HepG2 (cell line): Measurements from ENCODE around the gene SMAD6. TPM values are rescaled to one million over a fixed set of nuclear protein-coding genes. Genes with fewer than 3 reads are reported as not detected.

ENCODE experiments used
- CCAR2 ChIP-seq: fragments of 200-400 bp; formaldehyde crosslinking; optimal IDR thresholded peaks from 2 replicates; pipeline ENCODE3; 2018; ENCODE audit warnings: low read depth, mild to moderate bottlenecking, low read length, moderate library complexity
- CREM ChIP-seq, 2 experiments: sonication (generic) in 1 of 2; formaldehyde crosslinking in 1 of 2; IDR thresholded peaks; 2 replicates each; pipeline versions ENCODE4 v1.4.0 to v1.6.1; 2016 to 2020; ENCODE audit warnings: antibody characterized with exemption in 1 of 2, mild to moderate bottlenecking in 1 of 2, missing genetic modification reagents in 1 of 2
- HDAC6 ChIP-seq: fragments of 200-600 bp; sonication (generic); IDR thresholded peaks from 2 replicates; pipeline ENCODE4 v1.7.0; 2017; ENCODE audit warnings: mild to moderate bottlenecking, antibody characterized with exemption, low read length, low read depth
- MTF1 ChIP-seq: sonication (generic); formaldehyde crosslinking; IDR thresholded peaks from 2 replicates; pipeline ENCODE4 v1.5.0; 2020; ENCODE audit warnings: missing genetic modification reagents
- NCOR1 ChIP-seq: fragments of 200-600 bp; sonication (generic); IDR thresholded peaks from 2 replicates; pipeline ENCODE4 v1.7.0; 2017; ENCODE audit warnings: antibody characterized with exemption, low read length, borderline replicate concordance
- PHF21A ChIP-seq: sonication (generic); formaldehyde crosslinking; IDR thresholded peaks from 2 replicates; pipeline ENCODE4 v1.5.0; 2020; ENCODE audit warnings: mild to moderate bottlenecking, missing genetic modification reagents
- PHF8 ChIP-seq: sonication (generic); formaldehyde crosslinking; IDR thresholded peaks from 2 replicates; pipeline ENCODE4 v1.5.0; 2020; ENCODE audit warnings: missing genetic modification reagents
- REST ChIP-seq, 2 experiments: IDR thresholded peaks; 2 replicates each; pipeline ENCODE4 v1.6.1; 2011 to 2012; ENCODE audit warnings: low read length in 2 of 2, borderline replicate concordance in 1 of 2, low read depth in 1 of 2, mild to moderate bottlenecking in 1 of 2, moderate library complexity in 1 of 2
- SRSF1 ChIP-seq: fragments of 200-400 bp; formaldehyde crosslinking; optimal IDR thresholded peaks from 2 replicates; pipeline ENCODE3; 2017; ENCODE audit warnings: mild to moderate bottlenecking, low read depth, low read length, moderate library complexity
- ZNF430 ChIP-seq: sonication (generic); formaldehyde crosslinking; IDR thresholded peaks from 2 replicates; pipeline ENCODE4 v1.9.0; 2021; ENCODE audit warnings: mild to moderate bottlenecking, missing genetic modification reagents
- ZNF550 ChIP-seq: sonication (generic); formaldehyde crosslinking; IDR thresholded peaks from 2 replicates; pipeline ENCODE4 v1.4.0; 2020; ENCODE audit warnings: mild to moderate bottlenecking, missing genetic modification reagents, borderline replicate concordance
- ZSCAN31 ChIP-seq: sonication (generic); formaldehyde crosslinking; IDR thresholded peaks from 2 replicates; pipeline ENCODE4 v1.5.0; 2020; ENCODE audit warnings: low read depth, mild to moderate bottlenecking, missing genetic modification reagents
- polyA plus RNA-seq, 8 experiments: library from polyadenylated mRNA; depleted of rRNA in 3 of 8; stranded (reverse) in 7 of 8; unstranded in 1 of 8; fragments of >200 nt; fragmentation: Illumina TruSeq in 4 of 8; extraction: Trizol in 4 of 8; gene quantifications; 2 replicates each; pipeline versions ENCODE4 v1.2.1 to v1.2.3, GENCODE V29; 2011 to 2016; ENCODE audit warnings: low read depth in 4 of 8, missing spikeins in 1 of 8, mixed read lengths in 1 of 8; ENCODE audit not compliant: insufficient read depth in 1 of 8
- total RNA-seq, 5 experiments: library from RNA; depleted of rRNA; stranded (reverse); fragments of >200 nt; fragmentation: Illumina TruSeq; extraction: Trizol; gene quantifications; 2 replicates each; pipeline ENCODE4 v1.2.3, GENCODE V29; 2016; ENCODE audit warnings: low read depth in 1 of 5
- TF ChIP-seq, protein P1 (sequence below): sonication (generic); formaldehyde crosslinking; IDR thresholded peaks from 2 replicates; pipeline ENCODE4 v1.8.0; 2023; ENCODE audit warnings: mild to moderate bottlenecking, missing genetic modification reagents
- TF ChIP-seq, protein P2 (sequence below): sonication (generic); formaldehyde crosslinking; IDR thresholded peaks from 2 replicates; pipeline ENCODE4 v1.8.1; 2023; ENCODE audit warnings: missing genetic modification reagents, mild to moderate bottlenecking, borderline replicate concordance
- TF ChIP-seq, protein P3 (sequence below): sonication (generic); formaldehyde crosslinking; conservative IDR thresholded peaks from 2 replicates; pipeline ENCODE4 v1.4.0; 2020; ENCODE audit warnings: mild to moderate bottlenecking, missing genetic modification reagents, moderate library complexity
- TF ChIP-seq, protein P4 (sequence below): sonication (generic); formaldehyde crosslinking; IDR thresholded peaks from 2 replicates; pipeline ENCODE4 v1.5.1; 2020; ENCODE audit warnings: missing genetic modification reagents, mild to moderate bottlenecking, borderline replicate concordance

The SMAD6 gene
- total and polyA plus RNA-seq, 2 of the 13 experiments (the other 11 are each of a cell fraction or from before 2014, with no cell fraction given), result 3.3 to 4.4 TPM

GRCh38 chr15:66770518-66771350 is 68.7 kb downstream of the SMAD6 start (continued):
- TF ChIP-seq, protein P1, sequence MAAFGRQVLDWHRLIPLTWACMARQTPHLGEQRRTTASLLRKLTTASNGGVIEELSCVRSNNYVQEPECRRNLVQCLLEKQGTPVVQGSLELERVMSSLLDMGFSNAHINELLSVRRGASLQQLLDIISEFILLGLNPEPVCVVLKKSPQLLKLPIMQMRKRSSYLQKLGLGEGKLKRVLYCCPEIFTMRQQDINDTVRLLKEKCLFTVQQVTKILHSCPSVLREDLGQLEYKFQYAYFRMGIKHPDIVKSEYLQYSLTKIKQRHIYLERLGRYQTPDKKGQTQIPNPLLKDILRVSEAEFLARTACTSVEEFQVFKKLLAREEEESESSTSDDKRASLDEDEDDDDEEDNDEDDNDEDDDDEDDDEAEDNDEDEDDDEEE (CRISPR knock-in tag), result peak; percentile 52; the same call in 1 of the 2 replicates
- TF ChIP-seq ZNF430 (CRISPR knock-in tag), result no peak
- no peak for TF ChIP-seq SRSF1
- no peak for TF ChIP-seq CCAR2
- TF ChIP-seq MTF1 (CRISPR knock-in tag), result no peak
- peak; percentile 89 for TF ChIP-seq NCOR1
- TF ChIP-seq HDAC6, result no peak
- TF ChIP-seq, protein P2, sequence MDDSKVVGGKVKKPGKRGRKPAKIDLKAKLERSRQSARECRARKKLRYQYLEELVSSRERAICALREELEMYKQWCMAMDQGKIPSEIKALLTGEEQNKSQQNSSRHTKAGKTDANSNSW (CRISPR knock-in tag), result 0 out of 2 replicates have a peak, but pooled peaks have one; percentile 48
- peak; percentile 29; the same call in 1 of the 2 replicates for TF ChIP-seq PHF8 (CRISPR knock-in tag)
- TF ChIP-seq PHF21A, result peak; percentile 48; the same call in 1 of the 2 replicates
- TF ChIP-seq CREM (IDR thresholded peaks at IDR 0.05), result peak; percentile 53; the same call in 1 of the 2 replicates
- no peak for TF ChIP-seq CREM (CRISPR knock-in tag; IDR thresholded peaks at IDR 0.05)
- TF ChIP-seq, protein P3, sequence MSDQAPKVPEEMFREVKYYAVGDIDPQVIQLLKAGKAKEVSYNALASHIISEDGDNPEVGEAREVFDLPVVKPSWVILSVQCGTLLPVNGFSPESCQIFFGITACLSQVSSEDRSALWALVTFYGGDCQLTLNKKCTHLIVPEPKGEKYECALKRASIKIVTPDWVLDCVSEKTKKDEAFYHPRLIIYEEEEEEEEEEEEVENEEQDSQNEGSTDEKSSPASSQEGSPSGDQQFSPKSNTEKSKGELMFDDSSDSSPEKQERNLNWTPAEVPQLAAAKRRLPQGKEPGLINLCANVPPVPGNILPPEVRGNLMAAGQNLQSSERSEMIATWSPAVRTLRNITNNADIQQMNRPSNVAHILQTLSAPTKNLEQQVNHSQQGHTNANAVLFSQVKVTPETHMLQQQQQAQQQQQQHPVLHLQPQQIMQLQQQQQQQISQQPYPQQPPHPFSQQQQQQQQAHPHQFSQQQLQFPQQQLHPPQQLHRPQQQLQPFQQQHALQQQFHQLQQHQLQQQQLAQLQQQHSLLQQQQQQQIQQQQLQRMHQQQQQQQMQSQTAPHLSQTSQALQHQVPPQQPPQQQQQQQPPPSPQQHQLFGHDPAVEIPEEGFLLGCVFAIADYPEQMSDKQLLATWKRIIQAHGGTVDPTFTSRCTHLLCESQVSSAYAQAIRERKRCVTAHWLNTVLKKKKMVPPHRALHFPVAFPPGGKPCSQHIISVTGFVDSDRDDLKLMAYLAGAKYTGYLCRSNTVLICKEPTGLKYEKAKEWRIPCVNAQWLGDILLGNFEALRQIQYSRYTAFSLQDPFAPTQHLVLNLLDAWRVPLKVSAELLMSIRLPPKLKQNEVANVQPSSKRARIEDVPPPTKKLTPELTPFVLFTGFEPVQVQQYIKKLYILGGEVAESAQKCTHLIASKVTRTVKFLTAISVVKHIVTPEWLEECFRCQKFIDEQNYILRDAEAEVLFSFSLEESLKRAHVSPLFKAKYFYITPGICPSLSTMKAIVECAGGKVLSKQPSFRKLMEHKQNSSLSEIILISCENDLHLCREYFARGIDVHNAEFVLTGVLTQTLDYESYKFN (CRISPR knock-in tag), result peak; percentile 81
- TF ChIP-seq, protein P4, sequence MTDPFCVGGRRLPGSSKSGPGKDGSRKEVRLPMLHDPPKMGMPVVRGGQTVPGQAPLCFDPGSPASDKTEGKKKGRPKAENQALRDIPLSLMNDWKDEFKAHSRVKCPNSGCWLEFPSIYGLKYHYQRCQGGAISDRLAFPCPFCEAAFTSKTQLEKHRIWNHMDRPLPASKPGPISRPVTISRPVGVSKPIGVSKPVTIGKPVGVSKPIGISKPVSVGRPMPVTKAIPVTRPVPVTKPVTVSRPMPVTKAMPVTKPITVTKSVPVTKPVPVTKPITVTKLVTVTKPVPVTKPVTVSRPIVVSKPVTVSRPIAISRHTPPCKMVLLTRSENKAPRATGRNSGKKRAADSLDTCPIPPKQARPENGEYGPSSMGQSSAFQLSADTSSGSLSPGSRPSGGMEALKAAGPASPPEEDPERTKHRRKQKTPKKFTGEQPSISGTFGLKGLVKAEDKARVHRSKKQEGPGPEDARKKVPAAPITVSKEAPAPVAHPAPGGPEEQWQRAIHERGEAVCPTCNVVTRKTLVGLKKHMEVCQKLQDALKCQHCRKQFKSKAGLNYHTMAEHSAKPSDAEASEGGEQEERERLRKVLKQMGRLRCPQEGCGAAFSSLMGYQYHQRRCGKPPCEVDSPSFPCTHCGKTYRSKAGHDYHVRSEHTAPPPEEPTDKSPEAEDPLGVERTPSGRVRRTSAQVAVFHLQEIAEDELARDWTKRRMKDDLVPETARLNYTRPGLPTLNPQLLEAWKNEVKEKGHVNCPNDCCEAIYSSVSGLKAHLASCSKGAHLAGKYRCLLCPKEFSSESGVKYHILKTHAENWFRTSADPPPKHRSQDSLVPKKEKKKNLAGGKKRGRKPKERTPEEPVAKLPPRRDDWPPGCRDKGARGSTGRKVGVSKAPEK (CRISPR knock-in tag), result peak; percentile 49; the same call in 1 of the 2 replicates
- no peak for TF ChIP-seq ZNF550 (CRISPR knock-in tag)
- peak in 1 of 2 experiments; percentile 49; a peak in 1 of 4 replicates for TF ChIP-seq REST (IDR thresholded peaks at IDR 0.05; ENCODE audit: borderline replicate concordance in 1 of 2, low read depth in 1 of 2, low read length in 2 of 2)
- no peak for TF ChIP-seq ZSCAN31 (CRISPR knock-in tag)
